Activated T-helper 1 cell treated with anti-CD3 and anti-CD28 coated beads, Interleukin-2, amount 50 U/mL, for 16 hours (primary cell): ENCODE data around the gene RDH11.
"Not testable (repeated sequence)": the region's sequence is repeated elsewhere in the genome, so short reads cannot be mapped to it uniquely, and the experiment has no call there.

Experiments
- DNase-seq, 2 donors: peaks; one replicate each; pipeline ENCODE4 v3.0.0-alpha.2; 2020; ENCODE audit warnings: low read depth in 1 of 2, low spot score in 1 of 2

Gene RDH11, protein sequence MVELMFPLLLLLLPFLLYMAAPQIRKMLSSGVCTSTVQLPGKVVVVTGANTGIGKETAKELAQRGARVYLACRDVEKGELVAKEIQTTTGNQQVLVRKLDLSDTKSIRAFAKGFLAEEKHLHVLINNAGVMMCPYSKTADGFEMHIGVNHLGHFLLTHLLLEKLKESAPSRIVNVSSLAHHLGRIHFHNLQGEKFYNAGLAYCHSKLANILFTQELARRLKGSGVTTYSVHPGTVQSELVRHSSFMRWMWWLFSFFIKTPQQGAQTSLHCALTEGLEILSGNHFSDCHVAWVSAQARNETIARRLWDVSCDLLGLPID

DNA sequence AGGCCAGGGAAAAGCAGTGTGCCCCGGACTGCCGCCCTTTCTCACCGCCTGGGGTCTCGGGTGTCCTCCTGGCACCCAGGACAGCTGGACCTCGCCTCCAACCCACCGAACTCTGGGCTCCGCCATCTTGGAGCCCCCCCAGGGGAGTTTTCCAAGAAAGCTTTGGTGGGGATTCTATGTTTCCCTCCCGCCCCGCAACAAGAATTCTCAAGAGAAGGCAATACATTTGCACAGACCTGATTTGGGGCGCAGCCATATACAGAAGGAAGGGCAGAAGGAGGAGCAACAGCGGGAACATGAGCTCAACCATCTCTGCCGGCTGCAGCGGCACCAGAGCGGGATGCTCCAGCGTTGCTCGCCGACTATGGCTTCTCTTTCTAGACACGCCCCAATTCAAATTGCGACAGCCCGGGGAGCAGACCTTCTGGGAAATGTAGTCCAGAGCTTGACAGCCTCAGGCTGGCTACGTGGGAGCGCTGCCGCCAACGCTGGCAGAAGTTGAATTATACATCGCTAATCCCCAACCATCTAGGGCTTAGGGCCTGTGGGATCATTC, at the start of gene RDH11:
TSS of gene RDH11 (minus strand) at position 371 of the 556 bp plus-strand sequence. CDS start at position 310, 61 bp downstream.
- peak; percentile 55 to 67 for DNase-seq

DNA sequence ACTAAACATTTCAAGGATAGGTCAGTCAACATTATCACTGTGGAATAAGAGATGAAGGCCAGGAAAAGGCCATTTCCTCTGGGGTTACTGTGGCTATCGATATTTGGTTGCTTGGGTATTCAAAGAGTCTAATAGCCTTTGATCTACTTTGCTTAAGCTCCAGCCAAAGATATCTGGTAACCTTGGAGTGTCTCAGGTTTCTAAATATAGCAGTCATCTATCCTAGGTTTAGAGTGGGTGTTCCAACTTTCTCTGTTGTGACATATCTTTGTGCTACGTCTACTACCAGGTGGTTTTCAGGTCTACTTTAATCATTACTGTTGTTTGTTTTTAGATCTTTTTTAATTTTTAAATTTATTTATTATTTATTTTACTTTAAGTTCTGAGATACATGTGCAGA, 48.5 kb upstream of the RDH11 start:
- DNase-seq: no peak

- no peak for DNase-seq
Observed at GRCh38 chr14:67738740-67739504, 43.4 kb upstream of the RDH11 start.

DNA sequence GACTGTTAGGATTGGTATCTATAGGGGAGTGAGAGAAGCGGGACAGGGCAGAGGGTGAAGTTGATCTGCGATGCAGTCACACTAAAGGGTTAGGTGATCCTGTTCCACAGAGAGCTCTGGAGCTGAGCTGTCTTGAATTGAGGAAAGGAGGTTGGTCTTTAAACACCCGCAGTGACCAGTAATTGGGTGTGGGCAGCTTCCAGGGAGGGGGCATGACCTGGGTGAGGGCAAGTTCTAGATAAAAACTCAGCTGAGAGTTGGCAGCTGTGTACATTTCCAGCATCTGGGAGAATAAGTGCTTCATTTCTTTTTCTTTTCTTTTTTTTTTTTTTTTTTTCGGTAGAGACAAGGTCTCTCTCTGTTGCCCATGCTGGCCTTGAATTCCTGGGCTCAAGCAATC, 41.2 kb upstream of the RDH11 start:
- DNase-seq: no peak

DNA sequence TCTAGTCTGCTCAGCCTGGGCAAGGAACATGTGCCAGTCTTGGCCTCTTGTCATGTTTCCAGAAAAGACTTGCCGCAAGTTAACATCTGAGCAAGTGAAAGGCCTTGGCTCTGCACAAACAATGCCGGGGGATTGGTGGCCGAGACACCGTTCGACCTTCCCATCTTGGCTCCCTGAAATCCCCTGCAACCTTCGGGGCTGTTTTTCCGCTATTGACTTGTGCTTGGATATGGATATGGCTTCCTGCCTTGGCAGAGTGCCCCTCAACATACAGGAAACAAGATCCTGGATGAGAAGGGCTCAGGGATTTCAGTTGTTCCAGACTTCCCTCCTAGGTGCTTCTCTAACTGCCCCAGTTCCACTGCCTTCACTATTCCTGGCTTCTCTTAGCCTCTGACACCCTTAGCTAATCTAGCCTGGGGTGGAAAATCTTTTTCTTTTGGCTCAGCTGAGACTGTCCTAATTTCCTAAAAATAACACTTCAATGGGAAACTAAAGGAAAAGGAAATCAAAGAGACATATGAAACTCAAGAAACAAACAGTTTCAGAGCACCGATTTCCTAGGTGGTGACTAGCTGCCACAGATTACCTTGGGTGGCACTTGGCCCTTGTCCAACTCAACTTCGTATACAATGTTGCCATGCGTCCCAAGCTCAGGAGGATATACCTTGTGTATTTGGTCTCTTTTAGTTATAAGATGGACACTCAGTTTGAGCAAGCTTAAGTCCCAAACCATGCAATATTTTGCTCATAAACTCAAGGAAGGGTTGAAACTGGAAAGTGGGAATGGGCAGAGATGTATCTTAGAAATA, 40.0 kb upstream of the RDH11 start:
- no peak for DNase-seq

GRCh38 chr14:67734675-67735074, 39.1 kb upstream of the RDH11 start:
- DNase-seq: no peak

GRCh38 chr14:67733616-67734015, 38.1 kb upstream of the RDH11 start:
- no peak for DNase-seq

GRCh38 chr14:67729072-67729885, 33.7 kb upstream of the RDH11 start:
- DNase-seq: no peak

GRCh38 chr14:67728258-67728657, 32.7 kb upstream of the RDH11 start:
- no peak for DNase-seq

DNA sequence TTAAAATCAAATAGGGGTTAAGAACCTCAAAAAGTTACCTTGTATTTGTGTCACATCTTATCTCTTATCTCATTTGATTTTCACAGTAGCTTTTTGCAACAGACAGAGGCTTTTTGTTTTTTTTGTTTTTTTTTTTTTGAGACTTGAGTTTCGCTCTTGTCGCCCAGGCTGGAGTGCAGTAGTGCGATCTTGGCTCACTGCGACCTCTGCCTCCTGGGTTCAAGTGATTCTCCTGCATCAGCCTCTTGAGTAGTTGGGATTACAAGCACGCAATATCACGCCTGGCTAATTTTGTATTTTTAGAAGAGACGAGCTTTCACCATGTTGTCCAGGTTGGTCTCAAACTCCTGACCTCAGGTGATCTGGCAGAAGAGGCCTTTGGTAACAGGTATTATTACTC, 31.8 kb upstream of the RDH11 start:
- DNase-seq: no peak

DNA sequence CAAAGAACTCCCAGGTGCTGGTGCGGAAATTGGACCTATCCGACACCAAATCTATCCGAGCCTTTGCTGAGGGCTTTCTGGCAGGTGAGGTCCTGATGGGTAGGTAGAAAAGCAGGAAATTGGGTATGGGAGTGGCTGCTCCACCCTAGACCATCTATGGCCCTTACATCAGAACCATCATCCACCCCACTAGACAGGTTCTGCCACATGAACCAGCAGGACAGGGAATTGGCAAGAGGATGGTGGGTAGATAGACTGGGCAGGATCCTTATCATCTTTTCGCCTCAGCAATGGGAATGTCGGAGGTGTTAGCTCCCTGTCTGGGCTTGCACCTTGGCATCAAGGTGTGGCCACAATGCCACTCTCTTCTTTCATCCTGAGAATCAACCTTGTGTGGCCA, 29.6 kb upstream of the RDH11 start:
- no peak for DNase-seq

DNA sequence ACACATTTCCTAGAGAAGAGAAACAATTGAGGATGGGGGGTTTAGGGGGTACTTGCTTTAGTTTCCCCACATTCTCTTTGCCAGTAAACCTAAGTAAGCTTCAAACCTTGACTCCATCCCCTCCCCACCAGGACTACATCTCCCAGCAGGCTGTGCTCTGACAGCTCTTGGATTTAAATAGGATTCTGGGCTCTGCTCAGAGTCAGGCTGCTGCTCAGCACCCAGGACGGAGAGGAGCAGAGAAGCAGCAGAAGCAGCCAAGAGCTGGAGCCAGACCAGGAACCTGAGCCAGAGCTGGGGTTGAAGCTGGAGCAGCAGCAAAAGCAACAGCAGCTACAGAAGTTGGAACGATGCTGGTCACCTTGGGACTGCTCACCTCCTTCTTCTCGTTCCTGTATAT, 26.7 kb upstream of the RDH11 start:
- no peak for DNase-seq

DNA sequence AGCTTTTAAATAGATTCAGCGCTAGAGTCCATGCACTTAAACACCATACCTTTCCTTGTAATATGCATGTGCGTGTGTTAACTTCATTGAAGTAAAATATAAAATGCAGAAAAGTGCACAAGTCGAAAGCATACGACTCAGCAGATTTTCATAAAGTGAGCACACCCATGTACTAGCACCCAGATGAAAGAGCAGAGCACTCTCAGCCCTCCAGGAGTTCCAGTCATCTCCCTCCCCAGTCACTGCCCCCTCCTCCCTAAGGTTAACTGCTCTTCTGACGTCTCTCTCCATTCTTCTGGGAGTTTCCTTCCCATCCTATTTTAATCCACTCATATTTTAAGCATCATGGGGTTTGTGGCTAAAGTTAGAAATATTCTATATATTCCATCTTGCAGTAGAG, 26.3 kb upstream of the RDH11 start:
- no peak for DNase-seq

DNA sequence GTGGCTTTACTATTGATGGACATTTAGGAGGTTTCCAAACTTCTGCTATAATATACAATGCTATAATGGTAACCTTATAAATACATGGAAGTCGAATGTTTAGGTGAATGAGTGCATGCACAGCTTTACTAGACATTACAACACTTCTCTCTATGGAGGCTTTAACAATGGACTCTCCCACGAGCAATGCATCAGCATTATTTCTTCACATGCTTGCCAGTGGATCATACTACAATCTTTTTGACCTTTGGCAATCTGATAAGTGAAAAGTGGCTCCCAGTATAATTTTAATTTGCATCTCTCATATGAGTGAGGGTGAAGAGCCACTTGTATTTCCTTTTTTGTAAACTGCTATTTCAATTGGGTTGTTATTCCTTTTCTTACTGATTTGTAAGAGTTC, 24.3 kb upstream of the RDH11 start:
- DNase-seq: no peak

DNA sequence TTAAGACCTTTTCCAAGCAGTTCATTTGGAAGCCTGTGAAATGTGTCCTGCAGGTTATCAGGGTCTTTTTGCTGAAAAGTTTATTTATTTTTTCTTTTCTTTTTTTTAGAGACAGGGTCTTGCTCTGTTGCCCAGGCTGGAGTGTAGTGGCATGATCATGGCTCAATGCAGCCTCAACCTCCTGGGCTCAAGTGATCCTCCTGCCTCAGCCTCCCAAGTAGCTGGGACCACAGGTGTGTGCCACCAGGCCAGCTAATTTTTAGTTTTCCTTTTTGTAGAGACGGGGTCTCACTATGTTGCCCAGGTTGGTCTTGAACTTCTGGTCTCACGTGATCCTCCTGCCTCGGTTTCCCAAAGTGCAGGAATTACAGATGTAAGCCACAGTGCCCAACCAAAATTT, 23.8 kb upstream of the RDH11 start:
- not testable (repeated sequence) for DNase-seq

- no peak for DNase-seq
Observed at GRCh38 chr14:67718265-67718664, 22.7 kb upstream of the RDH11 start.

DNA sequence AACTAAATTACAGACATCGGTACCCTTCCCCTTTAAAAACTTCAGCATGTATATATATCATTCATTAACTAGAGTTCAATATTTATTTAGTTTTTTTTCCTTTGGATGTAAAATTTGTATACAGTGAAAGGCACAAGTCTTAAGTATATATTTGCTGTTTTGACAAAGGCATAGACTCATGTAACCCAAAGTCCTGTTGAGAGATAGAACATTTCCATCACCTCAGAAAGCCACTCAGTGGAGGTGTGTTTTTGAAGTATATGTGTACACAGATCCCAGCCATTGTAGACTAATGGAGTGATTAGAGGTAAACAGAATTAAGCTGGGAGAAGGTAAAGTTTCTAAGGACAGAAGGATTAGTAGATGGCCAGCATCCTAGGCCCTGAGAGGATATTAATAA, 21.5 kb upstream of the RDH11 start:
- DNase-seq: no peak

GRCh38 chr14:67710209-67710608, 14.6 kb upstream of the RDH11 start:
- no peak for DNase-seq

DNA sequence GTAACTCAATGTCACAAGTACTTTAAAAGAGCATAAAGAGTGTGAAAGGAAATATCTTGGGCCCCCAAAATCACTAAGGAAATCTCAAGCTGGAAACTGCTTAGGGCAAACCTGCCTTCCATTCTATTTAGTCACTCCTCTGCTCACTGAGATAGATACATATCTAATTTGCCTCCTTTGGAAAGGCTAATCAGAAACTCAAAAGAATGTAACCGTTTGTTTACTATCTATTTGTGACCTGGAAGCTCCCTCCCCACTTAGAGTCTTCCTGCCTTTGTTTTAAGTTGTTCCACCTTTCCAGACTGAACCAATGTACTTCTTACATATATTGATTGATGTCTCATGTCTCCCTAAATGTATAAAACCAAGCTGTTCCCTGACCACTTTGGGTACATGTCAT, 14.2 kb upstream of the RDH11 start:
- not testable (repeated sequence) for DNase-seq

DNA sequence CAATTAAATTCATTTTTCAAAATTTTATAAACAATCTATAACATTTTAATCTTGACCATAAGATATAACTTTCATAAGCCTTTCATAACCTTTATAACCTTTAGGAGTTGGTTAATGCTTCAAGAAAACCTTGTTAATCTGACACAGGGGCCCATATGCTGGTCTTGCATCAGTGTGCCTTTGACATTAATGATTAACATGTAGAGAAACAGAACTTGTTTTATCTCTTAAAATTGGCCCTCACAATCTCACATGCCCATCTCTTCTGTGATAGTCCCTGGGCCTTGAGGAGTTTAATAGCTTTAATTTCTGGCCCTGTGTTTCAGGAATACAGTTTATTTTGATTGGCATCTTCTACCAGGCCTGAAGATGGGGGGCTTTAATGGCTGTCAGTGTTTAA, 13.8 kb upstream of the RDH11 start:
- not testable (repeated sequence) for DNase-seq

DNA sequence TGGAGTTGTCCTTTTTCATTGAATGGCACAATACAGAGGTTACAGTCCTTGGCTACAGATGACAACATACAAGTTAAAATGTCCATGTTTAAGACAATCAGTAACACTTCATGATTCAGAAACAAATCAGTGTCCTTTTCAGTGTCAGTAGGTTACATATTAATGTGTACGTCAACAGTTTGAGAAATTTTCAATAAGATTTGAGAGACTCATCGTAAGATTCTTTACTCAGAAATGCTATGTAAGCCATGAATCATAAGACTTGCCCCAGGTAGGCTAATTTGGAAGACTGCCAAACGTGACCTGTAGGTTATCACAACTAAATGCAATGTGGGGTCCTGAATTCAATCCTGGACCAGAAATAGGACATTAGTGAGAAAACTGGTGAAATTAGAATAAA, 9.6 kb upstream of the RDH11 start:
- no peak for DNase-seq
